Measurements from ENCODE around the gene CDC34. TPM values are rescaled to one million over a fixed set of nuclear protein-coding genes. Genes with fewer than 3 reads are reported as not detected.

The CDC34 gene
- total and polyA plus RNA-seq, 9 of the 15 experiments (the other 6 are each of a cell fraction or from before 2014, with no cell fraction given) = 0.80 to 203 (median 65.5) TPM

DNA sequence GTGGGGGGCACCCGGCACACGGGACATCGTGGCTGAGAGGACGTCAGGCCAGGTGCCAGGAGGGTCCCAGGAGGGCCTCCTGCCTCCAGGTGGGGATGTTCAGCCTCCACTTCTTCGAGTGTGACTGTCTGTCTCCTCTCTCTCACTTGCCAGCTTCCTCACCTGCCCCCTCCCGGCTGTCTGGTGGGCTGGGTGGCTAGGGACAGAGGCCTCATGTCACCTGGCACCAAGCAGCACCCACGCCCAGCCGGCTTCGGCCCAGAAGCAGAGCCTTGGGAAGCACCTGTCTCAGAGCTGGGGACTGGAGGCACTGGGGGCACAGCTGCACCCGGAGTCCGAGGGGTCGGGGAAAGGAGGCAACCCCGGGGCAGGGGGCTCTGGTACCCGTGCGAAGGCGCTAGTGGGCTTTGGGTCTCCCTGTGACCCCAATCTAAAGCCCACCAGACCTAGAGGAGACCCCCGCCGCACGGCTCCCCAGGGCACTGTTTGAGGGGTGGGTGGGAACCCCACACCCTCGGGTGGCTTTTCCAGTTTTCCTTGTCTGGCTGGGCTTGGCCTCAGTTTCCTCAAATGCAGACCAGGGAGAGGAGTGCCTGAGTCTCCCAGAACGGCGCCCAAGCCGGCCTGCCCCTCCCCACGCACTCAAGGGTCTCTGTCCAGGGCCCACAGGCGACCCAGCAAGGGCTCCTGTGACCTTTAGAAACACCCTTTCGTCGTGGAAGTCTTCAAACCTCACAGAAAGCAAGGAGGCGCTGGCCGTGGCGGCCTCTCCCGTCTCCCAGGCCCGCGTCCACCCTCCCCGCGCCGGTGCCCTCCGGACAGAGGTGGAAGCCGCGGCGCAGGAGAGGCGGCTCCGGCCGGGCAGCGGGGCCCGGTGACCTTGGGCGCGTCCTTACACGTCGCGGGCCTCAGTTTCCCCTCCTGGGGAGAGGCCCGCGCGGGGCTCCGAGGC lies 57.5 kb downstream of the CDC34 start (continued):
- TF ChIP-seq DNMT1 (IDR thresholded peaks at IDR 0.05) (no peak), JUN (IDR thresholded peaks at IDR 0.05; ENCODE audit: borderline replicate concordance, low read depth, low read length) (no peak), JUN (CRISPR knock-in tag; IDR thresholded peaks at IDR 0.05; ENCODE audit: borderline replicate concordance) (no peak), ZNF444 (CRISPR knock-in tag; IDR thresholded peaks at IDR 0.05) (no peak), SAFB (IDR thresholded peaks at IDR 0.05; ENCODE audit: borderline replicate concordance, low read depth, low read length) (peak; percentile 64; the same call in 1 of the 2 replicates), RAD21 (CRISPR knock-in tag; conservative IDR thresholded peaks at IDR 0.05 in 1 of 2, IDR thresholded peaks at IDR 0.05 in 1 of 2) (no peak), ZZZ3 (IDR thresholded peaks at IDR 0.05) (no peak), SAFB2 (IDR thresholded peaks at IDR 0.05; ENCODE audit: borderline replicate concordance, low read depth, low read length, severe bottlenecking) (no peak), RFX5 (IDR thresholded peaks at IDR 0.05; ENCODE audit: low read depth, low read length) (no peak), GATAD2B (IDR thresholded peaks at IDR 0.05; ENCODE audit: borderline replicate concordance) (peak; percentile 51; the same call in 1 of the 2 replicates), SIN3B (IDR thresholded peaks at IDR 0.05; ENCODE audit: low read depth) (no peak), MTA1 (IDR thresholded peaks at IDR 0.05; ENCODE audit: borderline replicate concordance) (no peak)
- TF ChIP-seq, protein P1, sequence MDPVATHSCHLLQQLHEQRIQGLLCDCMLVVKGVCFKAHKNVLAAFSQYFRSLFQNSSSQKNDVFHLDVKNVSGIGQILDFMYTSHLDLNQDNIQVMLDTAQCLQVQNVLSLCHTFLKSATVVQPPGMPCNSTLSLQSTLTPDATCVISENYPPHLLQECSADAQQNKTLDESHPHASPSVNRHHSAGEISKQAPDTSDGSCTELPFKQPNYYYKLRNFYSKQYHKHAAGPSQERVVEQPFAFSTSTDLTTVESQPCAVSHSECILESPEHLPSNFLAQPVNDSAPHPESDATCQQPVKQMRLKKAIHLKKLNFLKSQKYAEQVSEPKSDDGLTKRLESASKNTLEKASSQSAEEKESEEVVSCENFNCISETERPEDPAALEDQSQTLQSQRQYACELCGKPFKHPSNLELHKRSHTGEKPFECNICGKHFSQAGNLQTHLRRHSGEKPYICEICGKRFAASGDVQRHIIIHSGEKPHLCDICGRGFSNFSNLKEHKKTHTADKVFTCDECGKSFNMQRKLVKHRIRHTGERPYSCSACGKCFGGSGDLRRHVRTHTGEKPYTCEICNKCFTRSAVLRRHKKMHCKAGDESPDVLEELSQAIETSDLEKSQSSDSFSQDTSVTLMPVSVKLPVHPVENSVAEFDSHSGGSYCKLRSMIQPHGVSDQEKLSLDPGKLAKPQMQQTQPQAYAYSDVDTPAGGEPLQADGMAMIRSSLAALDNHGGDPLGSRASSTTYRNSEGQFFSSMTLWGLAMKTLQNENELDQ (CRISPR knock-in tag; IDR thresholded peaks at IDR 0.05; ENCODE audit: borderline replicate concordance) = no peak
- TF ChIP-seq, protein P2, sequence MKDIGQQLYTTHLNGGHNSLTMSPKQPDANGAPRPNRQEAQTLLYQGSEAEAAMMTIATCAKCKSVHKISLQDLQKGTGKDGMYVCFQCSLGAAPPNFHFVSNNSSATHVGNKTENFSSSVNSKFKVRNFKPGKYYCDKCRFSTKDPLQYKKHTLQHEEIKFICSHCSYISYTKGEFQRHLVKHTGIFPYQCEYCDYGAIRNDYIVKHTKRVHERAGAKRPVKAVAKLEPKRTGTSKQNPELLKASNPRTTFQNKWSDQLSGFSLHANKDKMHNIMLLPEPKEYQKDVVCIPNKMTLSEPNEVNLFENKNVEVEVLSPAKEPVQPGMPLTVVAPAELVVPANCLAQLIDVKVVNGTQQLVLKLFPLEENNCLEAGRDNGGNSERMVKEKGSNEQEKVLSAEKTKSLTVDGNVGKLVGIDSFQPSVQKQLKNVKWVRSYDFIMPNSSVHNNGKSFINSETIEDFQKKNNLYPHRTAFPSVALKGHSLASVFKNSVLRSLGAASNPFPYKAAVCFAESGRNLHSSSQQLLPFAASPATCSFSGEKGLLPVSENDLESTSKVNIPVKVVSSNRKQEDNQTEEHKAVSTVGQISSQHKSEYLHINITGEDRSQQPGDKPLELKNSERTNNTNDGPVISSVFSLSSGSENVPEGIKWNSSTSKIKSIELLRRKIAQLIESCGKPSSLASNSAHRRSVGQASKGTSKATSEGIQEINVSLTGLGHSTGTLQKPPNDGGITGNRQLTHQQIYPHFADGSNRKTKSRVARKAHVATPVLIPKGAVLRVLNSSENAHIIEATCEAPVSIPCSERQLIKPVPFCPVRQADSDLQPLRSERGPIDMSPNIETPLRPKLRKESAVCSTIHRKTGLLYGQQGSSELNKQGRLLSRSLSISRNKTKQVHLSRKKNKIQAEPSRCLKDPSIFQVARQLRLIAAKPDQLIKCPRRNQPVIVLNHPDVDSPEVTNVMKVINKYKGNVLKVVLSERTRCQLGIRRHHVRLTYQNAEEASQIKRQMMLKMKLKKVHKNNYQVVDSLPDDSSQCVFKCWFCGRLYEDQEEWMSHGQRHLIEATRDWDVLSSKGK (CRISPR knock-in tag; IDR thresholded peaks at IDR 0.05) = no peak
- TF ChIP-seq, protein P3, sequence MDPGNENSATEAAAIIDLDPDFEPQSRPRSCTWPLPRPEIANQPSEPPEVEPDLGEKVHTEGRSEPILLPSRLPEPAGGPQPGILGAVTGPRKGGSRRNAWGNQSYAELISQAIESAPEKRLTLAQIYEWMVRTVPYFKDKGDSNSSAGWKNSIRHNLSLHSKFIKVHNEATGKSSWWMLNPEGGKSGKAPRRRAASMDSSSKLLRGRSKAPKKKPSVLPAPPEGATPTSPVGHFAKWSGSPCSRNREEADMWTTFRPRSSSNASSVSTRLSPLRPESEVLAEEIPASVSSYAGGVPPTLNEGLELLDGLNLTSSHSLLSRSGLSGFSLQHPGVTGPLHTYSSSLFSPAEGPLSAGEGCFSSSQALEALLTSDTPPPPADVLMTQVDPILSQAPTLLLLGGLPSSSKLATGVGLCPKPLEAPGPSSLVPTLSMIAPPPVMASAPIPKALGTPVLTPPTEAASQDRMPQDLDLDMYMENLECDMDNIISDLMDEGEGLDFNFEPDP (CRISPR knock-in tag; IDR thresholded peaks at IDR 0.05) = no peak
- TF ChIP-seq, protein P4, sequence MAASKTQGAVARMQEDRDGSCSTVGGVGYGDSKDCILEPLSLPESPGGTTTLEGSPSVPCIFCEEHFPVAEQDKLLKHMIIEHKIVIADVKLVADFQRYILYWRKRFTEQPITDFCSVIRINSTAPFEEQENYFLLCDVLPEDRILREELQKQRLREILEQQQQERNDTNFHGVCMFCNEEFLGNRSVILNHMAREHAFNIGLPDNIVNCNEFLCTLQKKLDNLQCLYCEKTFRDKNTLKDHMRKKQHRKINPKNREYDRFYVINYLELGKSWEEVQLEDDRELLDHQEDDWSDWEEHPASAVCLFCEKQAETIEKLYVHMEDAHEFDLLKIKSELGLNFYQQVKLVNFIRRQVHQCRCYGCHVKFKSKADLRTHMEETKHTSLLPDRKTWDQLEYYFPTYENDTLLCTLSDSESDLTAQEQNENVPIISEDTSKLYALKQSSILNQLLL (CRISPR knock-in tag; IDR thresholded peaks at IDR 0.05; ENCODE audit: borderline replicate concordance) = no peak

Data from K562 (cell line).